ENCODE results near the gene PFN3.
"Not testable (repeated sequence)": the region's sequence is repeated elsewhere in the genome, so short reads cannot be mapped to it uniquely, and the experiment has no call there.

Gene PFN3

GRCh38 chr5:177371120-177372033, 29.1 kb downstream of the PFN3 start:
- DNase-seq = no peak

GRCh38 chr5:177370488-177371119, 29.9 kb downstream of the PFN3 start:
- DNase-seq = peak; percentile 15

GRCh38 chr5:177369645-177370440, 30.6 kb downstream of the PFN3 start:
- DNase-seq = no peak

- DNase-seq = no peak
Measured at GRCh38 chr5:177368869-177369644, 31.4 kb downstream of the PFN3 start.

- DNase-seq = no peak
Measured at GRCh38 chr5:177367981-177368868, 32.2 kb downstream of the PFN3 start.

GRCh38 chr5:177367323-177367848, 33.1 kb downstream of the PFN3 start:
- no peak for DNase-seq

- no peak for DNase-seq
Measured at GRCh38 chr5:177366528-177367322, 33.7 kb downstream of the PFN3 start.

GRCh38 chr5:177365845-177366527, 34.5 kb downstream of the PFN3 start:
- DNase-seq = no peak

GRCh38 chr5:177364159-177364962, 36.1 kb downstream of the PFN3 start:
- DNase-seq = no peak

- DNase-seq = no peak
Measured at GRCh38 chr5:177363565-177363964, 36.9 kb downstream of the PFN3 start.

GRCh38 chr5:177362610-177363507, 37.6 kb downstream of the PFN3 start:
- DNase-seq = no peak

GRCh38 chr5:177362292-177362609, 38.2 kb downstream of the PFN3 start:
- DNase-seq = no peak

- DNase-seq = no peak
Measured at GRCh38 chr5:177361418-177362291, 38.8 kb downstream of the PFN3 start.

- not testable (repeated sequence) for DNase-seq
Measured at GRCh38 chr5:177360740-177361139, 39.7 kb downstream of the PFN3 start.

- no peak for DNase-seq
Measured at GRCh38 chr5:177359860-177360259, 40.6 kb downstream of the PFN3 start.

GRCh38 chr5:177359451-177359851, 41.0 kb downstream of the PFN3 start:
- no peak for DNase-seq

GRCh38 chr5:177358370-177358819, 42.1 kb downstream of the PFN3 start:
- DNase-seq = no peak

Measured in midbrain (tissue), 1 donor.